ENCODE measurements around the gene SLC37A1.

Gene SLC37A1

DNA sequence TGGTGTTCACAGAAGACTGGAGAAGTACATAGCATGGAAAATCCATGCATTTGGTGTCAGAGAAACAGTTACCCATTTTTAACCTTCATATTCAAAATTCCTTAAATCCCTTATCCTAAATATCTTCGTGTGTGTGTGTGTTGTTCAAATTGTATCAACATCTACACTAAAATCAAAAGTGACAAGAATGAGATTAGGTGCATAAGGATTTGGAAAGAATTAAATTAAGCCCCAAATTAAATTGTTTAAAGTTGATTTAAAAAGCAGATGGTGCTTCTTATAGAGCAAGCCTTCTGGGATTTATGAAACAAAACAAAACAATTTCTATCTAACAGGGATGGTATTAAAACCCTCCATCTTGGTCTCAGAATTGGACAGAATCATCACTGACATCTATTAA lies 22.3 kb upstream of the SLC37A1 start:
- Histone ChIP-seq H3K36me3 (no peaks in the 10 kb centered on the region), H3K27me3 (no peaks in the 10 kb centered on the region), H3K9me3 (no peaks in the 10 kb centered on the region), H3K4me3 (ENCODE audit: low read depth in 1 of 2, low read length in 1 of 2) (no peak overlapping the region), H3K27ac (no peak overlapping the region), H3K4me1 (ENCODE audit: control insufficient read depth in 1 of 2, insufficient read depth in 1 of 2, low read depth in 1 of 2, low read length in 1 of 2) (peaks cover 23 to 28% of the 10 kb centered on the region in 2 experiments)
- TF ChIP-seq, protein P1, sequence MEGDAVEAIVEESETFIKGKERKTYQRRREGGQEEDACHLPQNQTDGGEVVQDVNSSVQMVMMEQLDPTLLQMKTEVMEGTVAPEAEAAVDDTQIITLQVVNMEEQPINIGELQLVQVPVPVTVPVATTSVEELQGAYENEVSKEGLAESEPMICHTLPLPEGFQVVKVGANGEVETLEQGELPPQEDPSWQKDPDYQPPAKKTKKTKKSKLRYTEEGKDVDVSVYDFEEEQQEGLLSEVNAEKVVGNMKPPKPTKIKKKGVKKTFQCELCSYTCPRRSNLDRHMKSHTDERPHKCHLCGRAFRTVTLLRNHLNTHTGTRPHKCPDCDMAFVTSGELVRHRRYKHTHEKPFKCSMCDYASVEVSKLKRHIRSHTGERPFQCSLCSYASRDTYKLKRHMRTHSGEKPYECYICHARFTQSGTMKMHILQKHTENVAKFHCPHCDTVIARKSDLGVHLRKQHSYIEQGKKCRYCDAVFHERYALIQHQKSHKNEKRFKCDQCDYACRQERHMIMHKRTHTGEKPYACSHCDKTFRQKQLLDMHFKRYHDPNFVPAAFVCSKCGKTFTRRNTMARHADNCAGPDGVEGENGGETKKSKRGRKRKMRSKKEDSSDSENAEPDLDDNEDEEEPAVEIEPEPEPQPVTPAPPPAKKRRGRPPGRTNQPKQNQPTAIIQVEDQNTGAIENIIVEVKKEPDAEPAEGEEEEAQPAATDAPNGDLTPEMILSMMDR (IDR thresholded peaks at IDR 0.05) = no peak

DNA sequence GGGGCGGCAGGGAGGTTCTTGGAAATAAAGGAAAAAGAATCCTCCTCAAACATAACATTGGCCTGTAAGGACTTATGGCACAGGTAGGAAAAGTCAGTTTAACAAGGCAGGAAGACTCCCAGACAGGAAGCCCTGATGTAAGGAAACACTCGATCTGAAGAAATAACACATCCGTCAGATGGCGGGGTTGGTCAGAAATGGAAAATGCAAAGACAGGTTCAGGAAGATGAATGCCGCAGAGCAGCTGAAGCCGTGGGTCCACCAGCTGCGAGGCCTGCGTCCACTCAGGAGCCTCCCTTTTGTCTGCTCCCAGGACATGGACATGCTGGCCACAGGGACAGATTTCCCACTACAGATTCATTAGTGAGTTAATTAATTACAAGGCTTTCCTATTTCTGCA lies 21.5 kb upstream of the SLC37A1 start:
- no peak overlapping the region for H3K4me3 ChIP-seq (ENCODE audit: low read depth in 1 of 2, low read length in 1 of 2)
- H3K27ac ChIP-seq = no peak overlapping the region
- no peaks in the 10 kb centered on the region for H3K36me3 ChIP-seq
- TF ChIP-seq, protein P1 (IDR thresholded peaks at IDR 0.05) = no peak
- peaks cover 30 to 35% of the 10 kb centered on the region in 2 experiments for H3K4me1 ChIP-seq (ENCODE audit: control insufficient read depth in 1 of 2, insufficient read depth in 1 of 2, low read depth in 1 of 2, low read length in 1 of 2)
- no peaks in the 10 kb centered on the region for H3K9me3 ChIP-seq
- H3K27me3 ChIP-seq = no peaks in the 10 kb centered on the region

DNA sequence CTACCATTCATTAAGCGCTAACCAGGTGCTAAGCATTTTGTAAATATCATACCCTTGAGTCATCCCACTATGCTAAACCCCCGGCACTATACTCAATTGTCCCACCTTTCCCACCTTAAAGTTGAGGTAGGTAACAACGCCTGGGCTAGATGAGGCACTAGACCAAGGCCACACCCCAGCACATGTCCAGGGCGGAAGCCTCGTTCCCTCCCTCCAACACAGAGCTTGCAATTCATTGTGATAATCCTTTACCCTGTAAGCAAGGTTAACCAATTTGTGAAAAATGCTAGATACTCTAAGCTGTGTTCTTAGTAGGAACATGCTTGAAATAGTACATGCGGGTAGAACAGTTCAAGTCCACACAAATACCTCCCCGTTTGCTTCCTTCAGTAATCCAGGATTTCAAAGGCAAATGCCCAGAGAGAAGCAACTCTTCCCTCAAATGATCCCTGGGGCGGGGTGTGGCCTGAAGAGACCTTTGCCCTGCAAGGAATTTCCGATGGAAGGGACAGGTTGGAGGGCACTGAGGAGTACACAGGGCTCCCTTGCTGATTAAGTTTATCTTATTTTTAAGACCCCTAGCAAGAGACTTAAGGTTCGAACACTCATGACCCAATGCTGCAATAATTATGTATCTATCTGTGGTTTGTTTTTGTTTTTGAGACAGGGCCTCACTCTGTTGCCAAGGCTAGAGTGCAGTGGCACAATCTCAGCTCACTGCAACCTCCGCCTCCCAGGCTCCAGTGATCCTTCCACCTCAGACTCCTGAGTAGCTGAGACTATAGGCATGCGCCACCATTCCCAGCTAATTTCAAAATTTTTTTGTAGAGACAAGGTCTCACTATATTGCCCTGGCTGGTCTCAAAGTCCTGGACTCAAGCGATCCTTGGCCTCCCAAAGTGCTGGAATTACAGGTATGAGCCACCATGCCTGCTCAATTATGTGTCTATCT lies 20.3 kb upstream of the SLC37A1 start:
- Histone ChIP-seq H3K4me1 (ENCODE audit: control insufficient read depth in 1 of 2, insufficient read depth in 1 of 2, low read depth in 1 of 2, low read length in 1 of 2) (peaks cover 30 to 35% of the 10 kb centered on the region in 2 experiments), H3K36me3 (no peaks in the 10 kb centered on the region), H3K27ac (no peak overlapping the region), H3K4me3 (ENCODE audit: low read depth in 1 of 2, low read length in 1 of 2) (no peak overlapping the region), H3K27me3 (no peaks in the 10 kb centered on the region), H3K9me3 (no peaks in the 10 kb centered on the region)
- TF ChIP-seq, protein P1 (IDR thresholded peaks at IDR 0.05) = no peak

DNA sequence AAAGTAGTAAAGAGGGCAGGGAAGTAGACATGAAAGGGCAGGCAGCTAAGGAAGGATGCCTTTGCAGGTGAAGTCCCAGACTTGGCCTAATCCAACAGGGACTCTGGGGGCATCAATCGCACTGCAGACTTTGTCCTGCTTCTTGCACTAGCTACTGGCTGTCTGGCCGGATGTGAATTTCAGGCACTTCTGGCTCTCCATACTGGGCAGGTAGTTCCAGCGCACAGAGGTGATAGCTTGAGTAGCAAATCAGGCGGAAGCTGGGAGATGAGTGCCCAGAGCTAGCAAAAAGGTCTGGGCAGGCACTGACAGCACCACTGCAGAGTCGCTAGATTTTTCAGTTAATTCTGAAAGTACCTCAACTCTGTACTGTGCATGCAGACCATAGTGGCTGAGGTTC lies 18.6 kb upstream of the SLC37A1 start:
- Histone ChIP-seq H3K27me3 (no peaks in the 10 kb centered on the region), H3K9me3 (no peaks in the 10 kb centered on the region), H3K27ac (no peak overlapping the region), H3K4me1 (ENCODE audit: control insufficient read depth in 1 of 2, insufficient read depth in 1 of 2, low read depth in 1 of 2, low read length in 1 of 2) (peaks cover 30 to 35% of the 10 kb centered on the region in 2 experiments), H3K4me3 (ENCODE audit: low read depth in 1 of 2, low read length in 1 of 2) (no peak overlapping the region), H3K36me3 (no peaks in the 10 kb centered on the region)
- TF ChIP-seq, protein P1 (IDR thresholded peaks at IDR 0.05) = no peak

DNA sequence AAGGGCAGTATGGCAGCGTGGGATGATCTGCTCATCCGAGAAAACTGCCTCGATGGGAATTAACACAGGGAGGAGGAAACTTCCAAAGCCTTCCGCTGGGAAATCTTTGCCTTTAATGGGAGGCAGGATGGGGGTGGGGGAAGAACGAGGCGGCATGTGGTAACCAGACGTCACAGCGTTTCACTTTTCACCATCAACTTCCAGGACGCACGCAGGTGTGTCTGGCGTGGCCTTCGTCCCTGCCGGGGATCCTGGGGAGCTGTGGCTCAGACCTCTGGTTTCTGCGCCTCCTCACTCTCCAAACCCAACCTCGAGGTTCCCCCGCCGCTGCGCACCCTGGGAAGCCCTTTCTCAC lies 17.9 kb upstream of the SLC37A1 start:
- Histone ChIP-seq H3K27ac (peak overlapping the region; percentile 76), H3K9me3 (no peaks in the 10 kb centered on the region), H3K4me1 (ENCODE audit: control insufficient read depth in 1 of 2, insufficient read depth in 1 of 2, low read depth in 1 of 2, low read length in 1 of 2) (peaks cover 30 to 34% of the 10 kb centered on the region in 2 experiments), H3K36me3 (no peaks in the 10 kb centered on the region), H3K27me3 (no peaks in the 10 kb centered on the region), H3K4me3 (ENCODE audit: low read depth in 1 of 2, low read length in 1 of 2) (peak overlapping the region; percentile 74 to 92)
- TF ChIP-seq, protein P1 (IDR thresholded peaks at IDR 0.05) = no peak
